HepG2 (cell line): ENCODE results near the gene ATP5PB. TPM values are rescaled to one million over a fixed set of nuclear protein-coding genes. Genes with fewer than 3 reads are reported as not detected.

ENCODE experiments used
- ATRX ChIP-seq: sonication (generic); formaldehyde crosslinking; IDR thresholded peaks from 2 replicates; pipeline ENCODE4 v1.4.0; 2020; ENCODE audit warnings: missing genetic modification reagents, borderline replicate concordance
- CEBPB ChIP-seq: IDR thresholded peaks from 2 replicates; pipeline ENCODE4 v1.6.1; 2011; ENCODE audit warnings: low read depth, low read length, improper control_type of control experiment, borderline replicate concordance
- POLR2AphosphoS2 ChIP-seq: IDR thresholded peaks from 2 replicates; pipeline ENCODE4 v1.6.1; 2011; ENCODE audit warnings: low read depth, low read length, improper control_type of control experiment
- RAD21 ChIP-seq: fragments of 450-650 bp; formaldehyde crosslinking; IDR thresholded peaks from 2 replicates; pipeline ENCODE4 v1.5.0; 2020; ENCODE audit warnings: mild to moderate bottlenecking
- SETDB1 ChIP-seq: sonication (generic); formaldehyde crosslinking; IDR thresholded peaks from 2 replicates; pipeline ENCODE4 v1.5.1; 2020; ENCODE audit warnings: missing genetic modification reagents, mild to moderate bottlenecking, borderline replicate concordance
- ZNF317 ChIP-seq: sonication (generic); formaldehyde crosslinking; IDR thresholded peaks from 2 replicates; pipeline ENCODE4 v1.5.0; 2020; ENCODE audit warnings: mild to moderate bottlenecking, missing genetic modification reagents
- ZNF431 ChIP-seq: sonication (generic); formaldehyde crosslinking; IDR thresholded peaks from 2 replicates; pipeline ENCODE4 v1.9.0; 2022; ENCODE audit warnings: missing genetic modification reagents, low read depth, mild to moderate bottlenecking, borderline replicate concordance
- ZNF546 ChIP-seq: sonication (generic); formaldehyde crosslinking; conservative IDR thresholded peaks from 2 replicates; pipeline ENCODE4 v1.8.1; 2023; ENCODE audit warnings: mild to moderate bottlenecking, missing genetic modification reagents
- ZNF550 ChIP-seq: sonication (generic); formaldehyde crosslinking; IDR thresholded peaks from 2 replicates; pipeline ENCODE4 v1.4.0; 2020; ENCODE audit warnings: mild to moderate bottlenecking, missing genetic modification reagents, borderline replicate concordance
- ZNF616 ChIP-seq: sonication (generic); formaldehyde crosslinking; IDR thresholded peaks from 2 replicates; pipeline ENCODE4 v1.5.0; 2020; ENCODE audit warnings: low read depth, mild to moderate bottlenecking, missing genetic modification reagents
- ZNF629 ChIP-seq: sonication (generic); formaldehyde crosslinking; conservative IDR thresholded peaks from 2 replicates; pipeline ENCODE4 v1.5.0; 2020; ENCODE audit warnings: missing genetic modification reagents
- polyA plus RNA-seq, 8 experiments: library from polyadenylated mRNA; depleted of rRNA in 3 of 8; stranded (reverse) in 7 of 8; unstranded in 1 of 8; fragments of >200 nt; fragmentation: Illumina TruSeq in 4 of 8; extraction: Trizol in 4 of 8; gene quantifications; 2 replicates each; pipeline versions ENCODE4 v1.2.1 to v1.2.3, GENCODE V29; 2011 to 2016; ENCODE audit warnings: low read depth in 4 of 8, missing spikeins in 1 of 8, mixed read lengths in 1 of 8; ENCODE audit not compliant: insufficient read depth in 1 of 8
- total RNA-seq, 5 experiments: library from RNA; depleted of rRNA; stranded (reverse); fragments of >200 nt; fragmentation: Illumina TruSeq; extraction: Trizol; gene quantifications; 2 replicates each; pipeline ENCODE4 v1.2.3, GENCODE V29; 2016; ENCODE audit warnings: low read depth in 1 of 5
- TF ChIP-seq, protein P1 (sequence below): sonication (generic); formaldehyde crosslinking; IDR thresholded peaks from 2 replicates; pipeline ENCODE4 v1.4.0; 2020; ENCODE audit warnings: missing genetic modification reagents, borderline replicate concordance
- TF ChIP-seq, protein P2 (sequence below): sonication (generic); formaldehyde crosslinking; IDR thresholded peaks from 2 replicates; pipeline ENCODE4 v1.5.0; 2020; ENCODE audit warnings: mild to moderate bottlenecking, low read depth, missing genetic modification reagents, borderline replicate concordance
- TF ChIP-seq, protein P3 (sequence below): sonication (generic); formaldehyde crosslinking; IDR thresholded peaks from 2 replicates; pipeline ENCODE4 v1.8.0; 2022; ENCODE audit warnings: missing genetic modification reagents, mild to moderate bottlenecking, borderline replicate concordance
- TF ChIP-seq, protein P4 (sequence below): sonication (generic); formaldehyde crosslinking; IDR thresholded peaks from 2 replicates; pipeline ENCODE4 v1.4.0; 2020; ENCODE audit warnings: mild to moderate bottlenecking, low read depth, missing genetic modification reagents
- TF ChIP-seq, protein P5 (sequence below): sonication (generic); formaldehyde crosslinking; IDR thresholded peaks from 2 replicates; pipeline ENCODE4 v1.4.0; 2020; ENCODE audit warnings: missing genetic modification reagents, low read depth, mild to moderate bottlenecking, borderline replicate concordance

ATP5PB gene
- total and polyA plus RNA-seq, 2 of the 13 experiments (the other 11 are each of a cell fraction or from before 2014, with no cell fraction given): 297 to 541 TPM

DNA sequence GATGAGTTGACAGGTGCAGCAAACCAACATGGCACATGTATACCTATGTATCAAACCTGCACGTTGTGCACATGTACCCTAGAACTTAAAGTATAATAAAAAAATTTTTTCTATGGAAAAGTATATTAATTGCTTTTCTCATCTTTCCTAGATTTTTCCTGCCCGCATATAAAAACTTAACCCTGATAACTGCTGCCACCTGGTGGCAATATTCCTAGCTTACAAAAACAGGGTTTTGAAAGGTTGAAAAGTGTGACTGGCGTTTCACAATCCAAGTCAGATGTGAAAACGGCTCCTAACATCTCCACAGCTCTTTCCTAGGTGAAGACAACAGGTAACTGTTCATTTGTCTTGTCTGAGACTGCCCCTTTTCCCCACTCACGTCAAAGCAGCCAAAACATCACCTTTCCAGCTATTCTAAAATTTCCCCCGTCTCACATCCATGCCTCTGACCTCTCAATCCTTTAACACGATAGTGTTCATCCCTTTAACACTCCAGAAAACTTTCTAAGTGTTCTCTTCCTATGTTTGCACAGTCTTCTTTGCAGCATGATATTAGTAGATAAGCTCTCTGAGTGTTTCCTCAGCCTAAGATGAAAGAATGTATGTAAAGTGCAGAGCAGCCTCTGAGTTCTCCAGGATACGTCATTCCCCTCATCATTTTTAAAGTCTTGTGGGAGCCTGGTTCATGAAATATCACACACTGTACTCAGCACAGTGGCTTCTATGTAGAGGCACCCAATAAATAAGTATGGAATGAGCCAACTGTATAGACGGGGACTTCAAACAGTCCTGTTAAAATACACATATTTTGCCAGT, 49.3 kb upstream of the ATP5PB start (continued):
- TF ChIP-seq, protein P1, sequence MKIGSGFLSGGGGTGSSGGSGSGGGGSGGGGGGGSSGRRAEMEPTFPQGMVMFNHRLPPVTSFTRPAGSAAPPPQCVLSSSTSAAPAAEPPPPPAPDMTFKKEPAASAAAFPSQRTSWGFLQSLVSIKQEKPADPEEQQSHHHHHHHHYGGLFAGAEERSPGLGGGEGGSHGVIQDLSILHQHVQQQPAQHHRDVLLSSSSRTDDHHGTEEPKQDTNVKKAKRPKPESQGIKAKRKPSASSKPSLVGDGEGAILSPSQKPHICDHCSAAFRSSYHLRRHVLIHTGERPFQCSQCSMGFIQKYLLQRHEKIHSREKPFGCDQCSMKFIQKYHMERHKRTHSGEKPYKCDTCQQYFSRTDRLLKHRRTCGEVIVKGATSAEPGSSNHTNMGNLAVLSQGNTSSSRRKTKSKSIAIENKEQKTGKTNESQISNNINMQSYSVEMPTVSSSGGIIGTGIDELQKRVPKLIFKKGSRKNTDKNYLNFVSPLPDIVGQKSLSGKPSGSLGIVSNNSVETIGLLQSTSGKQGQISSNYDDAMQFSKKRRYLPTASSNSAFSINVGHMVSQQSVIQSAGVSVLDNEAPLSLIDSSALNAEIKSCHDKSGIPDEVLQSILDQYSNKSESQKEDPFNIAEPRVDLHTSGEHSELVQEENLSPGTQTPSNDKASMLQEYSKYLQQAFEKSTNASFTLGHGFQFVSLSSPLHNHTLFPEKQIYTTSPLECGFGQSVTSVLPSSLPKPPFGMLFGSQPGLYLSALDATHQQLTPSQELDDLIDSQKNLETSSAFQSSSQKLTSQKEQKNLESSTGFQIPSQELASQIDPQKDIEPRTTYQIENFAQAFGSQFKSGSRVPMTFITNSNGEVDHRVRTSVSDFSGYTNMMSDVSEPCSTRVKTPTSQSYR (CRISPR knock-in tag): no peak
- peak; percentile 78 for TF ChIP-seq CEBPB
- TF ChIP-seq, protein P2, sequence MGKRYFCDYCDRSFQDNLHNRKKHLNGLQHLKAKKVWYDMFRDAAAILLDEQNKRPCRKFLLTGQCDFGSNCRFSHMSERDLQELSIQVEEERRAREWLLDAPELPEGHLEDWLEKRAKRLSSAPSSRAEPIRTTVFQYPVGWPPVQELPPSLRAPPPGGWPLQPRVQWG (CRISPR knock-in tag): no peak
- TF ChIP-seq ZNF550: no peak
- no peak for TF ChIP-seq POLR2AphosphoS2
- TF ChIP-seq SETDB1 (CRISPR knock-in tag): no peak
- TF ChIP-seq ZNF431 (CRISPR knock-in tag): no peak
- peak; percentile 50; the same call in 1 of the 2 replicates for TF ChIP-seq RAD21
- TF ChIP-seq ATRX (CRISPR knock-in tag): no peak
- TF ChIP-seq, protein P3, sequence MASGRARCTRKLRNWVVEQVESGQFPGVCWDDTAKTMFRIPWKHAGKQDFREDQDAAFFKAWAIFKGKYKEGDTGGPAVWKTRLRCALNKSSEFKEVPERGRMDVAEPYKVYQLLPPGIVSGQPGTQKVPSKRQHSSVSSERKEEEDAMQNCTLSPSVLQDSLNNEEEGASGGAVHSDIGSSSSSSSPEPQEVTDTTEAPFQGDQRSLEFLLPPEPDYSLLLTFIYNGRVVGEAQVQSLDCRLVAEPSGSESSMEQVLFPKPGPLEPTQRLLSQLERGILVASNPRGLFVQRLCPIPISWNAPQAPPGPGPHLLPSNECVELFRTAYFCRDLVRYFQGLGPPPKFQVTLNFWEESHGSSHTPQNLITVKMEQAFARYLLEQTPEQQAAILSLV (CRISPR knock-in tag): no peak
- no peak for TF ChIP-seq ZNF616 (CRISPR knock-in tag)
- TF ChIP-seq ZNF546 (CRISPR knock-in tag): no peak
- TF ChIP-seq, protein P4, sequence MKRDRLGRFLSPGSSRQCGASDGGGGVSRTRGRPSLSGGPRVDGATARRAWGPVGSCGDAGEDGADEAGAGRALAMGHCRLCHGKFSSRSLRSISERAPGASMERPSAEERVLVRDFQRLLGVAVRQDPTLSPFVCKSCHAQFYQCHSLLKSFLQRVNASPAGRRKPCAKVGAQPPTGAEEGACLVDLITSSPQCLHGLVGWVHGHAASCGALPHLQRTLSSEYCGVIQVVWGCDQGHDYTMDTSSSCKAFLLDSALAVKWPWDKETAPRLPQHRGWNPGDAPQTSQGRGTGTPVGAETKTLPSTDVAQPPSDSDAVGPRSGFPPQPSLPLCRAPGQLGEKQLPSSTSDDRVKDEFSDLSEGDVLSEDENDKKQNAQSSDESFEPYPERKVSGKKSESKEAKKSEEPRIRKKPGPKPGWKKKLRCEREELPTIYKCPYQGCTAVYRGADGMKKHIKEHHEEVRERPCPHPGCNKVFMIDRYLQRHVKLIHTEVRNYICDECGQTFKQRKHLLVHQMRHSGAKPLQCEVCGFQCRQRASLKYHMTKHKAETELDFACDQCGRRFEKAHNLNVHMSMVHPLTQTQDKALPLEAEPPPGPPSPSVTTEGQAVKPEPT (CRISPR knock-in tag): no peak
- no peak for TF ChIP-seq ZNF317
- no peak for TF ChIP-seq ZNF629 (CRISPR knock-in tag)
- TF ChIP-seq, protein P5, sequence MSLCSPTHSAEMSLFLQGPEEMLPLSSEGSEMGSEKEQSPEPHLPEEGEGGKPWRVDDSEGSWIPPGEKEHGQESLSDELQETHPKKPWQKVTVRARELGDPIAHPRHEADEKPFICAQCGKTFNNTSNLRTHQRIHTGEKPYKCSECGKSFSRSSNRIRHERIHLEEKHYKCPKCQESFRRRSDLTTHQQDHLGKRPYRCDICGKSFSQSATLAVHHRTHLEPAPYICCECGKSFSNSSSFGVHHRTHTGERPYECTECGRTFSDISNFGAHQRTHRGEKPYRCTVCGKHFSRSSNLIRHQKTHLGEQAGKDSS (CRISPR knock-in tag): no peak
